Brain microvascular endothelial cell (primary cell): ENCODE results near the gene SH3RF2.
"Not testable (repeated sequence)": the region's sequence is repeated elsewhere in the genome, so short reads cannot be mapped to it uniquely, and the experiment has no call there.

Source experiments
- DNase-seq: peaks from one replicate; pipeline ENCODE4 v3.0.0-alpha.2; 2020
- H3K27ac ChIP-seq: fragments of 250-450 bp; sonication (Bioruptor Pico); 2 replicates; pipeline ENCODE4 v1.5.1; 2020; ENCODE audit warnings: mild to moderate bottlenecking, moderate library complexity
- H3K27me3 ChIP-seq: fragments of 250-450 bp; sonication (Bioruptor Pico); replicated peaks from 2 replicates; pipeline ENCODE4 v1.5.1; 2020; ENCODE audit warnings: mild to moderate bottlenecking
- H3K36me3 ChIP-seq: fragments of 250-450 bp; sonication (Bioruptor Pico); replicated peaks from 2 replicates; pipeline ENCODE4 v1.5.1; 2020; ENCODE audit warnings: mild to moderate bottlenecking
- H3K4me3 ChIP-seq: 2 replicates; pipeline ENCODE4 v1.5.1; 2011; ENCODE audit warnings: low read depth, mild to moderate bottlenecking, control low read depth, low read length, moderate library complexity
- in situ Hi-C: cut with HindIII; loops from 2 replicates; pipeline ENCODE4 v1.10.0; 2017; ENCODE audit warnings: low sequenced_read_pairs, low pct_ligation_motif_present
- TF ChIP-seq, protein P1 (sequence below): IDR thresholded peaks from 2 replicates; pipeline ENCODE4 v1.5.1; 2011; ENCODE audit warnings: low read depth, mild to moderate bottlenecking, moderate library complexity, low read length, control low read depth, inconsistent platforms; ENCODE audit errors: missing control alignments

The SH3RF2 gene

DNA sequence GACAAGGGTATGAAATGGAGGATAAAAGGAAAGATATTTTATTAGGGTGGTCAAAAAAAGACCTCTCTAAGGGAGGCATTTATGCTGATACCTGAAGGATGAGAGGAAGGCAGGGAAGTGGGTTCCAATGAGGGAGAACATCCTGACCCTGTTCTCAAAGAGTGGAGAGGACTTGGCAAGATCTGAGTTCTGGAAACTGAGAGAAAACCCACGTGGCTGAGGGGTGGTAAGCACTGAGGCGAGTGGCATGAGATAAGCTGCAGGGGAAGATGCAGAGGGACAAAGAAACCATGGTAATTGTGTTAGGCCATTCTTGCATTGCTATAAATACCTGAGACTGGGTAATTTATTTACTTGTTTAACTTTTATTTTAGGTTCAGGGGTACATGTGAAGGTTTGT, 16.8 kb downstream of the SH3RF2 start:
- Histone ChIP-seq H3K4me3 (no peak overlapping the region), H3K36me3 (no peaks in the 10 kb centered on the region), H3K27ac (no peak overlapping the region), H3K27me3 (no peaks in the 10 kb centered on the region)
- DNase-seq: no peak
- in situ Hi-C loops: no loop called here
- TF ChIP-seq, protein P1, sequence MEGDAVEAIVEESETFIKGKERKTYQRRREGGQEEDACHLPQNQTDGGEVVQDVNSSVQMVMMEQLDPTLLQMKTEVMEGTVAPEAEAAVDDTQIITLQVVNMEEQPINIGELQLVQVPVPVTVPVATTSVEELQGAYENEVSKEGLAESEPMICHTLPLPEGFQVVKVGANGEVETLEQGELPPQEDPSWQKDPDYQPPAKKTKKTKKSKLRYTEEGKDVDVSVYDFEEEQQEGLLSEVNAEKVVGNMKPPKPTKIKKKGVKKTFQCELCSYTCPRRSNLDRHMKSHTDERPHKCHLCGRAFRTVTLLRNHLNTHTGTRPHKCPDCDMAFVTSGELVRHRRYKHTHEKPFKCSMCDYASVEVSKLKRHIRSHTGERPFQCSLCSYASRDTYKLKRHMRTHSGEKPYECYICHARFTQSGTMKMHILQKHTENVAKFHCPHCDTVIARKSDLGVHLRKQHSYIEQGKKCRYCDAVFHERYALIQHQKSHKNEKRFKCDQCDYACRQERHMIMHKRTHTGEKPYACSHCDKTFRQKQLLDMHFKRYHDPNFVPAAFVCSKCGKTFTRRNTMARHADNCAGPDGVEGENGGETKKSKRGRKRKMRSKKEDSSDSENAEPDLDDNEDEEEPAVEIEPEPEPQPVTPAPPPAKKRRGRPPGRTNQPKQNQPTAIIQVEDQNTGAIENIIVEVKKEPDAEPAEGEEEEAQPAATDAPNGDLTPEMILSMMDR: no peak

DNA sequence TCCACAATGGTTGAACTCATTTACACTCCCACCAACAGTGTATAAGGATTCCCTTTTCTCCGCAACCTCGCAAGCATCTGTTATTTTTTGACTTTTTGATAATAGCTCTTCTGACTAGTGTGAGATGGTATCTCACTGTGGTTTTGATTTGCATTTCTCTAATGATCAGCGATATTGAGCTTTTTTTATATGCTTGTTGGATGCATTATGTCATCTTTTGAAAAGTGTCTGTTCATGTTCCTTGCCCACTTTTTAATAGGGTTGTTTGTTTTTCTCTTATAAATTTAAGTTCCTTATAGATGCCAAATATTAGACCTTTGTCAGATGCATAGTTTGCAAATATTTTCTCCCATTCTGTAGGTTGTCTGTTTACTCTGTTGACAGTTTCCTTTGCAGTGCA, 17.8 kb downstream of the SH3RF2 start:
- H3K4me3 ChIP-seq, in situ Hi-C loops: not testable (repeated sequence)

GRCh38 chr5:145957388-145957787, 21.0 kb downstream of the SH3RF2 start:
- no peaks in the 10 kb centered on the region for H3K27me3 ChIP-seq
- H3K36me3 ChIP-seq: no peaks in the 10 kb centered on the region
- no peak overlapping the region for H3K4me3 ChIP-seq
- H3K27ac ChIP-seq: no peak overlapping the region
- in situ Hi-C loops: no loop called here
- TF ChIP-seq, protein P1: no peak
- no peak for DNase-seq

More for the DNA sequence above, 17.8 kb downstream of the SH3RF2 start:
- not testable (repeated sequence) for DNase-seq, H3K36me3 ChIP-seq, H3K27me3 ChIP-seq, H3K27ac ChIP-seq

DNA sequence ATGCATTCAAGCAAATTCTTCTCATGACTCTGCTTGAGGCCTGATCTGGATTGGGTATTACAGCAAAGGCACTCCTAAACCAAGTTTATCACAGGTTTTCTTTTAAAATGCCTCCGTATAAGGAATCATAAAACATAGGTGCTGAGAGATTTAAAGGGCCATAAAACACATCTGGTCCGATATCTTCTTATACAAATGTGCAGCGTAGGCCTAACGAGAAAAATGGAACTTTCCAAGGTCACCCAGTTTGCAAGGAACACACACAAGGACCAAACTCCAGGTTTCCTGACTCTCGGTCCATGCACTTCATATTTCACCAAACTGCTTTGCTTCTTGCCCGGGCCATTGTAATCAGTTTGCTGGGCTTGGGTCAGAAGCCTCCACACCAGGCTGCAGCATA, 22.1 kb downstream of the SH3RF2 start:
- H3K27ac ChIP-seq: no peak overlapping the region
- H3K27me3 ChIP-seq: no peaks in the 10 kb centered on the region
- TF ChIP-seq, protein P1: no peak
- no peaks in the 10 kb centered on the region for H3K36me3 ChIP-seq
- no peak for DNase-seq
- no peak overlapping the region for H3K4me3 ChIP-seq
- in situ Hi-C loops: no loop called here

- Histone ChIP-seq H3K27ac (no peak overlapping the region), H3K27me3 (no peaks in the 10 kb centered on the region), H3K36me3 (no peaks in the 10 kb centered on the region), H3K4me3 (no peak overlapping the region)
- no peak for DNase-seq
- TF ChIP-seq, protein P1: no peak
- in situ Hi-C loops: no loop called here
Observed at GRCh38 chr5:145960166-145960565, 23.8 kb downstream of the SH3RF2 start.

- Histone ChIP-seq H3K27ac (no peak overlapping the region), H3K36me3 (no peaks in the 10 kb centered on the region), H3K4me3 (no peak overlapping the region), H3K27me3 (no peaks in the 10 kb centered on the region)
- in situ Hi-C loops: no loop called here
- TF ChIP-seq, protein P1: no peak
- DNase-seq: no peak
Observed at GRCh38 chr5:145960848-145961600, 24.6 kb downstream of the SH3RF2 start.
